ENCODE measurements around the gene EPB41. TPM values are rescaled to one million over a fixed set of nuclear protein-coding genes. Genes with fewer than 3 reads are reported as not detected.
"Not testable (repeated sequence)": the region's sequence is repeated elsewhere in the genome, so short reads cannot be mapped to it uniquely, and the experiment has no call there.

The EPB41 gene
- total RNA-seq, 2 donors from 2014 or later, result 40.0 to 63.2 TPM

DNA sequence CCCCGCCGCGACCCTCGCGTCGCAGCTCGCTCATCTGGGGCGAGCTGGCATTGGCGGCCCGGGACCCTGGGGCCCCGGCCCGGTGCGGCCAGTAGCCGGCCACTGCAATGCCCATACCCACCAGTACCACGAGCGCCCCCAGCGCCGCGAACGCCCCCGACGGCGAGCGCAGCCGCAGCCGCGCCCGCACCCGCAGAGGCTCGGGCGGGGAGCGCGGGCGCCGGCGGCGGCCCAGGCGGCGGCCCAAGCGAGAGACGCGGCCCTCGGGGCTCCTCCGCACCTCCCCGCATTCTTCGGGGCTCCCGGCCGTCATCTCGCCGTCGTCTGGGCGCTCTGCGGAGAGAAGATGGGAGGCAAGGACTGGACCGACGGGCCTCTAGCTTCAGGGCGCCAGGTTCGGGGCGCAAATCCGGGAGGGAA, 207.2 kb downstream of the EPB41 start:
- Mint-ChIP-seq H3K9me3 (no peaks in the 10 kb centered on the region), H3K27me3 (peaks cover 8% of the 10 kb centered on the region), H3K27ac (no peak overlapping the region), H3K4me1 (no peaks in the 10 kb centered on the region), H3K36me3 (ENCODE audit: low read depth) (peaks cover 36% of the 10 kb centered on the region), H3K4me3 (no peak overlapping the region)
- ATAC-seq (replicated peaks), result no peak

DNA sequence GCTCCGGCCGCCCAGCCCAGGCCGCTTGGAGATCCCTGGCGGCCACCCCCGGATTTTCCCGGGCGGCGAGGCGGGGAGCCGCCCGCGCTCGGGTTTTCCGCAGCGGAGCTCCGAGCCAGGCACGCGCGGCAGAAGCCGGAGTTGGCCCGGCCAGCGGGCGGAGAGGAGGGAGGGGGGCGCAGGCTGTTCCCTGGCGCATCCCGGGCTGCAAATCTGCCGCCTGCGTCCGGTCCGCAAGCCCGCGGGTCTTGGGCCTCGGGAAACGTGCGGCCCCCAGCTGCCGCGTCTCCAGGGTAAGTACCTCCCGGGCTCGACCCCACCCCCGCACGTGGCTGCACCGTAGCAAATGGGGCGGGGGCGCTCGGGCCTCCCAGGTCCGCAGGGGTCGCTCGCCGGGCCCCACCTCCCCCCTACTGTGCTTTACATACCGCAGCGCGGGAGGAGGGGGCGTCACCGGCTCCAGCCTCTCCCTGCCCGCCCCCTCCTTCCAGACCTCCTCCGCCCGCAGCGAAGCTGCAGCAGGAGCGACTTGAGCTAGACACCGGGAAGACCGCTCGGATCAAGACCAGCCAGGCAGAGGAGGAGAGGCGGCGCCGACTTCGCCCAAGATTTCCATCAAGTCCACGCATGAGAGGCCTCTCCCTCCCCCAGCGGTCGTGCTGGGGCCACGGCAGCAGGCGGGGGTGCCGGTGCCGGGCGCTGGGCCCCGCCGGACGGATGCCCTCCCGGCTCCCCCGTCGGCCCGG, 207.7 kb downstream of the EPB41 start:
- Mint-ChIP-seq H3K4me1 (no peaks in the 10 kb centered on the region), H3K27ac (no peak overlapping the region), H3K4me3 (peak overlapping the region; percentile 55), H3K36me3 (ENCODE audit: low read depth) (peaks cover 30% of the 10 kb centered on the region), H3K9me3 (no peaks in the 10 kb centered on the region), H3K27me3 (peaks cover 8% of the 10 kb centered on the region)
- no peak for ATAC-seq (replicated peaks)

DNA sequence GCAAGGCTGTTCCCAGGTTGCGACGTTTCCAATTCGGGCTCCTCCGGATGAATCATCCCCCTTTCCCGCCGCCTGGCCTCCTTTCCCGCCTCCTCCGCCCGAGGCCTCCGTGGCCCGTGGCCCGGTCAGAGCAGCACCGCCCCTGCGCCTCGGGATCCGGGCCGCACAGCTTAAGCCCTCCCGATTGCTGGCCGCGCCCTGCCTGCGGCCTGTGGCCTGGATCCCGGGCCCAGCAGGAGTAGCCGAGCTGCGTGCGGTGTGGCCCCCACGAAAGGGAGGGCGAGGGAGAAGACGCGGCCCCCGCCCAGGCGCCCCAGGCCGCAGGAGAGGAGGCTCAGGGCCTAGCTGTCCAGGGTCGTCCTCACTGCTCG, 208.3 kb downstream of the EPB41 start:
- no peak overlapping the region for H3K27ac Mint-ChIP-seq
- H3K4me3 Mint-ChIP-seq, result peak overlapping the region; percentile 55
- no peaks in the 10 kb centered on the region for H3K4me1 Mint-ChIP-seq
- ATAC-seq (replicated peaks), result peak; percentile 4
- H3K36me3 Mint-ChIP-seq (ENCODE audit: low read depth), result peaks cover 25% of the 10 kb centered on the region
- peaks cover 8% of the 10 kb centered on the region for H3K27me3 Mint-ChIP-seq
- no peaks in the 10 kb centered on the region for H3K9me3 Mint-ChIP-seq

DNA sequence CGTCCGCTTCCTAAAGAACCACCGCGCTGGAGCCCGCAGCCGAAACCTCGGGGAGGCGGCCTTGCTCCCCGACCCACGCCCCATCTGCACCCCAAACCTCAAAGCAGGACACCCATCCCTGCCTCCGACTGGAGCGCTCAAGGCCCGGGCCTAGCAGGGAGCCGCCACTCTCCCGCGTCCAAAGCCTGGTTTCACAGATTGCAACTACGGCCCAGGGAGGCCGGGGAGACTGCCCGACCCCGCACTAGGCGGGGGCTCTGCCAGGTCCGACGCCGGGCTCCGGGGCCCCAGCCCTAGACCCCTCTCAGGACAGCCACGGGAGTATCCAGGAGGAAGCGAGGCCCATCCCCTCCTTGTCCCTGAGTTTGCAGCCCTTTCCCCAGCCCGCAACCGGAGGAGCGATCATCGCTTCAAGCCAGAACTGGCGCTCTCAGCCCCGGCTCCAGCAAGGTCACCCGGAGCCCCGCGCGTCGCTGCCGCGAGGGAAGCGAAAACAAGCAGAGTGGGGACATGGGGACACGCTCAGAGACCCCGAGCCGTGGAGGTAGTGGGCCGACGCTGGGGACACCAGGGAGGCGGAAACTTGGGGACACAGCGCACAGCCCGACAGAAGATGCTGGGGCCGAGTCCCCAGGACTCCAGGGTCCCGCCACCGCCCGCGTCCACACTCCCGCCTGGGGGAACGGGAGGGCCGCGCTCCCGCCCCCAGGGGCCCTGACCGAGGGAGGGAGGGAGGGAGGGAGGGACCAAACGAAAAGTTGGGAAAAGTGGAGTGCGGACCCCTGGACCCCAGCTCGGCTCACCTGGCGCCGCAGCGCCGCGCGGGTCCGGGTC, 208.9 kb downstream of the EPB41 start:
- Mint-ChIP-seq H3K4me3 (peak overlapping the region; percentile 55), H3K27me3 (peaks cover 8% of the 10 kb centered on the region), H3K36me3 (ENCODE audit: low read depth) (peaks cover 19% of the 10 kb centered on the region), H3K9me3 (no peaks in the 10 kb centered on the region), H3K4me1 (no peaks in the 10 kb centered on the region), H3K27ac (no peak overlapping the region)
- peak; percentile 13 for ATAC-seq (replicated peaks)

DNA sequence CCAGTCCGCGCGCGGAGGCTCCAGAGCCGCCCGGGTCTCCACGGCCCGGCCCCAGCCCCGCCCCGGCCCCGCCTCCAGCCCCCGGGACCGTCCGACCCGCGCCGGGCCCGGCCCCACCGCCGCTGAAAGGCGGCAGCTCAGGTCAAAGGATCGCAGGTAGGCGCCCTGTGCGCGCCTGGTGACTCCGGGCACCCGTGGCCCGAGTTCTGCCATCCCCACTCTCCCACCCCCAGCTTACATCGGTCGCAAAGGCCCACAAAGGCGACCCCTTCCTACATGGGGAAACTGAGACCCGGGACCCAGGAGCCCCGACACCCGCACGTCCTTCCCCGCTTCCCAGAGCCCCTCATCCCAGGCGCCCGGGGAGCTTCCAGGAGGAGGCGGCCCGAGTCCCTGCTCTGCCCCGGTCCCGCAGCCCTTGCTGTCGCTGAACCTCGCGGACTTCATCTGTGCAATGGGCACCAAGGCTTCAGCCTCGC, 209.6 kb downstream of the EPB41 start, which contains the start of gene TMEM200B:
Gene TMEM200B (minus strand): TSS at position 17 of the 479 bp plus-strand sequence. CDS start 2,075 bp downstream, outside the sequence.
- Mint-ChIP-seq H3K27me3 (peaks cover 8% of the 10 kb centered on the region), H3K9me3 (no peaks in the 10 kb centered on the region), H3K36me3 (ENCODE audit: low read depth) (peaks cover 12% of the 10 kb centered on the region), H3K4me1 (no peaks in the 10 kb centered on the region), H3K27ac (no peak within 1 kb of the TSS), H3K4me3 (peak within 1 kb of the TSS; percentile 64)
- peak; percentile 33 for ATAC-seq (replicated peaks)

DNA sequence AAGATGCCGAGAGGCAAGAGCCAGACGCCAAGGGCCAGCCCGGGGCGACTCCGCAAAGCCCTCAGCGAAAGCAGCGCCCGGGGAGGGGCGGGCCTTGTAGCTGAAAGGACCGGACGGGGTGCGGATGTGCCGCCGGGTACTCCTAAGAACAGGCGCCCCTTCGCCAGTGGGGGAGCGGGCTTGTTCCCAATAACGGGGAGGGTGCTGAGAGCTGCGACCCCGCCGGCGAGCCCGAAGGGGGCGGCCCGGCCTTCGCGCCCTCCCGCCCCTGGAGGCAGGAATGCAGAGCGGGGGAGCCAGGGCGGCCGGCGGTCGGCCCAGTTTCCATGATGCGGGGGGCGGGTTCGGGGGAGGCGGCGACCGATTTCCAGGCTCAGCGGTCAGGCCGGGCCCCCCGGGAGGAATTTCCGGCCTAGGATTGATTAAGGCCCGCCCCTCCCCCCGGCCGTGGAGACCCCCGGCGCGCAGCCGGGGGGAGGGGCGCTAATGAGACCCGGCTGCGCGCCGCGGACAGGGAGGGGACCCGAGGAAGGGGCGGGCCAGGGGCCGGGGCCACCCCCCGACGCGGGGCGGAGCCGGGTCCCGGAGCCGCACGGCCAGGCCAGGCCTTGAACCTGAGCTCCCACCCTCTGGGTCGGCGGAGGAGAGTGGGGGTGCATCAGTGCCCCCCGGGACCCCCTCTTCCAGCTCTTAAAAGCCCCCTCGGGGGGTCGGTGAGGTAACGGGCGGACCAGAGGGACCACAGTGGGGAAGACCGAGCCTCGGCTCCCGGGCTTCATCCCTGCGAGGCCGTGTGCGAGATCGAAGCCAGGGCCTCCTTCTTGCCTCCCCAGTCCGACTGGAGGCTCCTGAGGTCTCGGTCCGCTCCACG, 210.2 kb downstream of the EPB41 start:
- H3K27ac Mint-ChIP-seq, result no peak overlapping the region
- peak overlapping the region; percentile 74 for H3K4me3 Mint-ChIP-seq
- peak; percentile 66 for ATAC-seq (replicated peaks)

DNA sequence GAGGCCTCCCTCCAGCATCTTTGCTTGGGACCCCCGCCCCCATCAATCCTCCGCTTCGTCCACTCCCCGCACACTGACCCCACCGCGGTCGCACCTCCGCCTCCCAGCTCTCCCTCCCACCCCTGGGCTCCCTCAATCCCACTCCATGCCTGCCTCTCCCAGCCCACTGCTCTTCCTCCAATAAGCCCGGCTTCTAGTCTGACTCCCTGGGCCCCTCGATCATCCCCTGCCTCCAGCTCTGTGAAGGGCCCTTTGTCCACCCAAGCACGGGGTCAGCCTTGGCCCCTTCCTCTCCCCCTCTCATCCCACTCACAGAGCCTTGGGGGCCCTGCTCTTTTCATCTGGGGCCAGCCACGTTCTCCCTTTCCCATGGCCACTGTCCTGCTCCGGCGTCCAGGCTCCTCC, 210.9 kb downstream of the EPB41 start:
- H3K9me3 Mint-ChIP-seq, result no peaks in the 10 kb centered on the region
- ATAC-seq (replicated peaks), result no peak
- H3K27ac Mint-ChIP-seq, result no peak overlapping the region
- peak overlapping the region; percentile 74 for H3K4me3 Mint-ChIP-seq
- H3K27me3 Mint-ChIP-seq, result peaks cover 8% of the 10 kb centered on the region
- H3K36me3 Mint-ChIP-seq (ENCODE audit: low read depth), result no peaks in the 10 kb centered on the region
- no peaks in the 10 kb centered on the region for H3K4me1 Mint-ChIP-seq

More for the DNA sequence above, 210.2 kb downstream of the EPB41 start:
- H3K36me3 Mint-ChIP-seq (ENCODE audit: low read depth), result peaks cover 6% of the 10 kb centered on the region
- no peaks in the 10 kb centered on the region for H3K4me1 Mint-ChIP-seq
- H3K9me3 Mint-ChIP-seq, result no peaks in the 10 kb centered on the region
- H3K27me3 Mint-ChIP-seq, result peaks cover 8% of the 10 kb centered on the region

DNA sequence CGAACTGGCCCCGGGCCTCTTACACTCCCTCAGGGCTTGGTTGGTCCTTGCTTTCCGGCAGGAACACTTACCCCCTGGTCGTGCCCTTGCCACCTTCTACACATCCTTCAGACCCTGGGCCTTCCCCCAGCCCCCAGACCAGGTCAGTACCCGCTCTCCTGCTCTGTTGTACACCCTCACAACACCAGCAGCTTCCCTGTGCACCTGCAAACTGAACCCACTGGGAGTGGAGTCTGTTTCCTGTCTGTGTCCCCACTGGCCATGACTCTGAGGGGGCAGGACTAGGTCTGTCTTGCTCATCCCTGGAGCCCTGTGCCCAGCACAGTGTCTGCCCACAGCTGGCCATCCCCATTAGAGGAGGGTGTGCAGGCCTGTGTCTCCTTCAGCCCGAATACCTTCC, 211.4 kb downstream of the EPB41 start:
- H3K27me3 Mint-ChIP-seq, result peaks cover 8% of the 10 kb centered on the region
- no peaks in the 10 kb centered on the region for H3K9me3 Mint-ChIP-seq
- no peaks in the 10 kb centered on the region for H3K4me1 Mint-ChIP-seq
- peak overlapping the region; percentile 74 for H3K4me3 Mint-ChIP-seq
- ATAC-seq (replicated peaks), result no peak
- H3K36me3 Mint-ChIP-seq (ENCODE audit: low read depth), result no peaks in the 10 kb centered on the region
- H3K27ac Mint-ChIP-seq, result no peak overlapping the region

DNA sequence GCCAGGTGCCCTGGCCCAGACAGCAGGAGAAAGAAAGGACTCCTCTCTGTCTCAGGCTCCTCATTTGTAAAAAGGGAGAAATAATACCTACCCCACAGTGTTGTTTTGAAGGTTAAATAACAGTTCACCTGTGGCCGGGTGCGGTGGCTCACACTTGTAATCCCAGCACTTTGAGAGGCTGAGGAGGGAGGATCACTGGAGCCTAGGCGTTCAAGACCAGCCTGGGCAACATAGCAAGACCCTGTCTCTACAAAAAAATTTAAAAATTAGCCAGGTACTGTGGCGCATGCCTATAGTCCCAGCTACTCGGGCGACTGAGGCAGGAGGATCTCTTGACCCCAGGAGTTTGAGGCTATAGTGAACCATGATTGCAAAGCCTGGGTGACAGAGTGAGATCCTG, 211.8 kb downstream of the EPB41 start:
- Mint-ChIP-seq H3K27me3 (peaks cover 8% of the 10 kb centered on the region), H3K9me3 (no peaks in the 10 kb centered on the region), H3K4me1 (no peaks in the 10 kb centered on the region), H3K4me3 (peak overlapping the region; percentile 74), H3K27ac (no peak overlapping the region), H3K36me3 (ENCODE audit: low read depth) (no peaks in the 10 kb centered on the region)
- no peak for ATAC-seq (replicated peaks)

DNA sequence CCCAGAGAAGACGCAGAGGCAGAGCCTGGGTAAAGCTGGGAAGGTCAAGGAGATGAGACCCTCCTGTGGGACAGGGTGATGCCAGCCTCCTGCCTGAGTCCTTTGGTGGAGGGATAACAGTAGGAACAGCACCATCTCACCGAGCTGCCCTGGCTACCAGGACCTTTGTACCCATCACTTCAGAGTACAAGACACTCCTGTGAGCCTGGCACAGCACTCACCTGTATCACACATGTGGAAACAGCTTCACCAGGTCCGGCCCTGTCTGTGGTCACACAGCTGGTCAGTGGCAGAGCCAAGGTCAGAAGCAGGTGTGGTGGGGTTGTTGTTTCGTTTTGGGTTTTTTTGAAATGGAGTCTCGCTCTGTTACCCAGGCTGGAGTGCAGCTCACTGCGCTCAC, 214.4 kb downstream of the EPB41 start:
- Mint-ChIP-seq H3K27me3 (peaks cover 8% of the 10 kb centered on the region), H3K4me3 (no peak overlapping the region), H3K27ac (no peak overlapping the region), H3K4me1 (no peaks in the 10 kb centered on the region), H3K9me3 (no peaks in the 10 kb centered on the region), H3K36me3 (ENCODE audit: low read depth) (no peaks in the 10 kb centered on the region)
- no peak for ATAC-seq (replicated peaks)

DNA sequence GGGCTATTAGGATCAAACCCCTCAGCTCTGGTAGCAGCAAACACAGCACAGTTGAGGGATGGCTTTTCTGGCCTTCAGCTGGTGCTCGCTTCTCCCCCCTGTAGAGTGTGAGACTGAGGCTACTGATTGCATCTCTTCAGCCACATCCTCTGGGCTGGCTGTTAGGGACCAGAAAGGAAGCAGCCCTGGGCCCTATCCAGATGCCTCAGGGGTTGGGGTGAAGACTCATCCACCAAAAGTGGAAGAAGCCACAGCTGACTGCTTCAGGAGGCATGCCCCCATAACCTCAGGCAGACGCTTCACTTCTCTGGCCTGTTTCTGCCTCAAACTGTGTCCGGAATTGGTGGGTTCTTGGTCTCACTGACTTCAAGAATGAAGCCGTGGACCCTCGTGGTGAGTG, 215.5 kb downstream of the EPB41 start:
- Mint-ChIP-seq H3K9me3 (no peaks in the 10 kb centered on the region), H3K4me1 (no peaks in the 10 kb centered on the region), H3K4me3 (no peak overlapping the region), H3K36me3 (ENCODE audit: low read depth) (no peaks in the 10 kb centered on the region), H3K27me3 (peaks cover 8% of the 10 kb centered on the region), H3K27ac (no peak overlapping the region)
- no peak for ATAC-seq (replicated peaks)

DNA sequence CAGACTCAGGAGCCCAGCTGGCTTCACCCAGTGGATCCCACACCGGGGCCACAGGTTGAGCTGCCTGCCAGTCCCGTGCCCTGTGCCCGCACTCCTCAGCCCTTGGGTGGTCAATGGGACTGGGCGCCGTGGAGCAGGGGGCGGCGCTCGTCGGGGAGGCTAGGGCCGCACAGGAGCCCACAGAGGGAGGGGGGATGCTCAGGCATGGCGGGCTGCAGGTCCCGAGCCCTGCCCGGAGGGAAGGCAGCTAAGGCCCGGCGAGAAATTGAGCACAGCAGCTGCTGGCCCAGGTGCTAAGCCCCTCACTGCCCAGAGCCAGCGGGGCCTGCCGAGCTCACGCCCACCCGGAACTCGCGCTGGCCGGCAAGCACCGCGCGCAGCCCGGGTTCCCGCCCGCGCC, 216.7 kb downstream of the EPB41 start:
- ATAC-seq (replicated peaks); H3K27ac Mint-ChIP-seq; H3K4me3 Mint-ChIP-seq; H3K27me3 Mint-ChIP-seq; H3K9me3 Mint-ChIP-seq; H3K36me3 Mint-ChIP-seq (ENCODE audit: low read depth); H3K4me1 Mint-ChIP-seq: not testable (repeated sequence)

DNA sequence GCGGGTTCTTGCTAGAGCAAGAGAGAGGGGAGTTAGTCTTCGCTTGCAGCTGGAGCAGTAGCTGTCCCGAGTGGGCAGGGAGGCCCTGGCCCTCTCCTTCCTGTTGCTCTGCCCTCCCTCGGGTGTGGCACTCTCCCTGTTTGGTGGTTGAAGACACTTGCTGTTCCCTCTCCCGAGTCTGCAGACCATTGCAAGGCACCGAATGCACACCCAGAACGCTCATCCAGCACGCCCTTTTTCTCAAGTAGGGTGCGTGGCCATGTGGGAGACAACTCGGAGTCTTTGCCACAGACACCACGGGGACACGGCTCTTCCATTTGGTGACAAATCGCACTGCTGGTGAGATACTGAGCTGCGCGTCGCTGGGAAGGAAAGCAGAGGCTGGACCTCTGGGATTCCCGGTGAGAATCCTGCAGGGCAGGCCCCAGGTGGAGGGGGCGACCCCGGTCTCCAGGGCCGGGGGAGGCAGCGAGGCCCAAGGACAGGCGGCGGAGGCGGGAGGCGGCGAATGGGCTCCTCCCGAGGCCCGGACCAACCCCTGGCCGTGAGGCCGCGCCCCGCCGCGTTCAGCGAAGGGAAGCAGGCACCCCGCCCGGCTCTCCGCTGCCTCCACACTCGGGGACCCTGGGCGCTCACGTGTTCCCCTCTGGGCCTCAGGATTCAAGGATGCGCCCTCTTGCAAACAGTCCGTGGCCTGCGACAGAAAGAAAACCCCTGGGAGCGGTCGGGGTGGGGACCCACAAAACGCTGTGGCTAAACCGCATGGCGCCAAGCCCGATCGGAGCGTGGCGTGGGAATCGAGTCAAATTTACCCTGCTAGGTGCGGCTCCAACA, 219.7 kb downstream of the EPB41 start:
- Mint-ChIP-seq H3K9me3 (no peaks in the 10 kb centered on the region), H3K36me3 (ENCODE audit: low read depth) (no peaks in the 10 kb centered on the region), H3K27me3 (no peaks in the 10 kb centered on the region), H3K4me1 (no peaks in the 10 kb centered on the region), H3K4me3 (no peak overlapping the region), H3K27ac (no peak overlapping the region)
- no peak for ATAC-seq (replicated peaks)
